NCI-H2171 (cell line): ENCODE measurements around the gene KCNK16.

Experiments used
- DNase-seq: peaks from one replicate; lab custom pipeline; 2025; lab: John Stamatoyannopoulos, UW

KCNK16 gene

GRCh38 chr6:39276379-39276995 is 46.0 kb downstream of the KCNK16 start:
- no peak for DNase-seq

GRCh38 chr6:39274903-39275302 is 47.6 kb downstream of the KCNK16 start:
- no peak for DNase-seq

GRCh38 chr6:39274471-39274870 is 48.0 kb downstream of the KCNK16 start:
- DNase-seq = no peak

- no peak for DNase-seq
These were observed 49.1 kb downstream of the KCNK16 start for GRCh38 chr6:39273406-39273821.

- no peak for DNase-seq
These were observed 52.5 kb downstream of the KCNK16 start for GRCh38 chr6:39269961-39270360.

- no peak for DNase-seq
These were observed 53.8 kb downstream of the KCNK16 start for GRCh38 chr6:39268721-39269120.

GRCh38 chr6:39268171-39268570 is 54.3 kb downstream of the KCNK16 start:
- no peak for DNase-seq

GRCh38 chr6:39266782-39267355 is 55.6 kb downstream of the KCNK16 start:
- DNase-seq = no peak

GRCh38 chr6:39266375-39266774 is 56.1 kb downstream of the KCNK16 start:
- no peak for DNase-seq
